ENCODE measurements around the gene RNF38.
"Not testable (repeated sequence)": the region's sequence is repeated elsewhere in the genome, so short reads cannot be mapped to it uniquely, and the experiment has no call there.

The RNF38 gene

GRCh38 chr9:36297798-36298197, 102.3 kb downstream of the RNF38 start:
- H3K4me3 ChIP-seq (ENCODE audit: low read depth, low read length) = no peak overlapping the region
- ChIA-PET CTCF (interaction anchor here (0.7 kb wide), 1 partner anchor 361 kb away, joined by 3 read pairs; no protein-coding TSS in a partner anchor), POLR2A (interaction anchor here (1.0 kb wide), 1 partner anchor 107 kb away, joined by 3 read pairs; the partner anchor contains the start of gene CLTA)
- H3K4me1 ChIP-seq (ENCODE audit: control insufficient read depth, insufficient read depth, low read length) = peaks cover 2% of the 10 kb centered on the region; the same call in 1 of the 2 replicates
- H3K27ac ChIP-seq (ENCODE audit: extremely low read depth, low read depth, low read length) = no peak overlapping the region
- TF ChIP-seq ZBTB8A (tag by site-specific recombination; IDR thresholded peaks at IDR 0.05) = no peak
- TF ChIP-seq ZNF510 (tag by site-specific recombination; IDR thresholded peaks at IDR 0.05; ENCODE audit: insufficient replicate concordance) = peak; percentile 99
- no peaks in the 10 kb centered on the region for H3K36me3 ChIP-seq (ENCODE audit: control insufficient read depth in 2 of 2, insufficient read depth in 1 of 2, low read length in 2 of 2)
- no peaks in the 10 kb centered on the region for H3K9me3 ChIP-seq (ENCODE audit: control insufficient read depth, insufficient read depth, low read depth, low read length)

GRCh38 chr9:36294996-36295395, 105.1 kb downstream of the RNF38 start:
- POLR2A ChIA-PET; H3K27ac ChIP-seq (ENCODE audit: extremely low read depth, low read depth, low read length); H3K36me3 ChIP-seq (ENCODE audit: control insufficient read depth in 2 of 2, insufficient read depth in 1 of 2, low read length in 2 of 2); H3K4me3 ChIP-seq (ENCODE audit: low read depth, low read length); H3K4me1 ChIP-seq (ENCODE audit: control insufficient read depth, insufficient read depth, low read length); H3K9me3 ChIP-seq (ENCODE audit: control insufficient read depth, insufficient read depth, low read depth, low read length): not testable (repeated sequence)
- peak; percentile 52; the same call in 1 of the 2 replicates for TF ChIP-seq KLF1 (tag by site-specific recombination; IDR thresholded peaks at IDR 0.05)
- CTCF ChIA-PET = interaction anchor here (0.7 kb wide), 1 partner anchor 419 kb away, joined by 3 read pairs; no protein-coding TSS in a partner anchor

- Histone ChIP-seq H3K4me3 (ENCODE audit: low read depth, low read length) (no peak overlapping the region), H3K27ac (ENCODE audit: extremely low read depth, low read depth, low read length) (no peak overlapping the region), H3K36me3 (ENCODE audit: control insufficient read depth in 2 of 2, insufficient read depth in 1 of 2, low read length in 2 of 2) (no peaks in the 10 kb centered on the region), H3K4me1 (ENCODE audit: control insufficient read depth, insufficient read depth, low read length) (peaks cover 2% of the 10 kb centered on the region; the same call in 1 of the 2 replicates), H3K9me3 (ENCODE audit: control insufficient read depth, insufficient read depth, low read depth, low read length) (no peaks in the 10 kb centered on the region)
- POLR2A ChIA-PET = no interaction called here
- CTCF ChIA-PET = interaction anchor here (0.6 kb wide), 1 partner anchor 495 kb away, joined by 4 read pairs; no protein-coding TSS in a partner anchor
- TF ChIP-seq SCRT1 (tag by site-specific recombination; IDR thresholded peaks at IDR 0.05; ENCODE audit: borderline replicate concordance) = no peak
- no peak for TF ChIP-seq ZNF670 (tag by site-specific recombination; IDR thresholded peaks at IDR 0.05; ENCODE audit: low read depth)
- TF ChIP-seq ZNF621 (tag by site-specific recombination; IDR thresholded peaks at IDR 0.05) = no peak
- TF ChIP-seq ZNF169 (tag by site-specific recombination; IDR thresholded peaks at IDR 0.05) = no peak
- TF ChIP-seq ZBTB49 (tag by site-specific recombination; IDR thresholded peaks at IDR 0.05; ENCODE audit: low read depth) = no peak
- TF ChIP-seq SALL2 (tag by site-specific recombination; IDR thresholded peaks at IDR 0.05; ENCODE audit: borderline replicate concordance) = no peak
- no peak for TF ChIP-seq GLIS2 (tag by site-specific recombination; IDR thresholded peaks at IDR 0.05)
- TF ChIP-seq ZNF174 (tag by site-specific recombination; IDR thresholded peaks at IDR 0.05) = no peak
- no peak for TF ChIP-seq GLIS1 (tag by site-specific recombination; IDR thresholded peaks at IDR 0.05)
- no peak for TF ChIP-seq KLF16 (tag by site-specific recombination; IDR thresholded peaks at IDR 0.05)
- no peak for TF ChIP-seq ZNF514 (tag by site-specific recombination; IDR thresholded peaks at IDR 0.05)
- no peak for TF ChIP-seq ZNF658 (tag by site-specific recombination; IDR thresholded peaks at IDR 0.05)
- TF ChIP-seq ZNF266 (tag by site-specific recombination; IDR thresholded peaks at IDR 0.05; ENCODE audit: low read depth) = no peak
- no peak for TF ChIP-seq ZNF449 (tag by site-specific recombination; IDR thresholded peaks at IDR 0.05)
- no peak for TF ChIP-seq GLI4 (tag by site-specific recombination; IDR thresholded peaks at IDR 0.05)
These were observed 106.2 kb downstream of the RNF38 start for GRCh38 chr9:36293918-36294317.

Measured in HEK293 (cell line).